Astrocyte (in vitro differentiated cells and primary cell): ENCODE results near the gene HLA-DRA.

Source experiments
- CTCF ChIP-seq: IDR thresholded peaks from 2 replicates; pipeline ENCODE4 v1.5.1; 2011; ENCODE audit warnings: low read depth, mild to moderate bottlenecking, inconsistent platforms, low read length, moderate library complexity; ENCODE audit not compliant: insufficient read depth
- EZH2 ChIP-seq: IDR thresholded peaks from 2 replicates; pipeline ENCODE4 v1.6.1; 2012; ENCODE audit warnings: mild to moderate bottlenecking, low read length, inconsistent platforms; ENCODE audit not compliant: insufficient read depth

GRCh38 chr6:32415521-32416019, 24.1 kb upstream of the HLA-DRA start:
- no peak for TF ChIP-seq EZH2
- TF ChIP-seq CTCF: peak; percentile 99
